Measurements from ENCODE around the gene SMR3A. TPM values are rescaled to one million over a fixed set of nuclear protein-coding genes. Genes with fewer than 3 reads are reported as not detected.

The SMR3A gene
- not detected for polyA plus RNA-seq (2013, experiment 1 of 2)
- not detected for polyA plus RNA-seq (2013, experiment 2 of 2)

DNA sequence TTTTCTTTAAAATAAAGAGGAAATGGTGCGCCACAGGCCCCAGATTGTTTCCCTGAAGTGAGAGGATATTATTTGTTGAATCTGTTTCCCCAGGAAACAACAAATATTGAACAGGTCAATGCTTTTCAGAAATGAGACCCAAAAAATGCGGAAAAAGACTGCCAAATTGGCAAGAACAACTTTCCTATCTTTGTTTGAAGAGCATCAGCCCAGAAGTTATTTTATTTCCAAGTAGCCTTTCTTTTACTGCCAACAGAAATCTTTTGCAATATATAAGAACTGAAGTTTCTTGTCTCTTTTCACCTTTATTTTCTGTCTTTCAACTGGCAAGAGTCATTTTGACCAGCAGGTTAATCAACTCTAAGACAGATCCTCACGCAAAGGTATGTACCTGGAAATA, at the start of gene SMR3A:
TSS of gene SMR3A (plus strand) at position 301 of the 400 bp plus-strand sequence. CDS start 1,356 bp downstream, outside the sequence.
- no peaks in the 10 kb centered on the region for H3K4me1 ChIP-seq (ENCODE audit: control insufficient read depth, insufficient read depth, low read depth, low read length)
- H2BK15ac ChIP-seq (ENCODE audit: low read depth, poor library complexity, severe bottlenecking): no peak within 1 kb of the TSS
- H2AK5ac ChIP-seq (ENCODE audit: low read length, severe bottlenecking): no peak within 1 kb of the TSS
- no peak within 1 kb of the TSS for H2AFZ ChIP-seq (ENCODE audit: low read depth, low read length)
- no peaks in the 10 kb centered on the region for H3K36me3 ChIP-seq (ENCODE audit: control insufficient read depth in 1 of 2, insufficient read depth in 2 of 2, low read depth in 1 of 2, low read length in 2 of 2)
- no peaks in the 10 kb centered on the region for H3K9me3 ChIP-seq (ENCODE audit: control insufficient read depth, low read length)
- no peak within 1 kb of the TSS for H3K9ac ChIP-seq (ENCODE audit: low read length)
- H3K18ac ChIP-seq (ENCODE audit: low read depth in 1 of 2, low read length in 2 of 2): no peak within 1 kb of the TSS
- H3K4me2 ChIP-seq (ENCODE audit: low read length, poor library complexity, severe bottlenecking): no peak within 1 kb of the TSS
- H3K27me3 ChIP-seq (ENCODE audit: control insufficient read depth in 1 of 2, insufficient read depth in 1 of 2, low read length in 2 of 2): no peaks in the 10 kb centered on the region
- no peak within 1 kb of the TSS for H3K14ac ChIP-seq (ENCODE audit: low read length in 2 of 2)
- H4K91ac ChIP-seq (ENCODE audit: low read length): no peak within 1 kb of the TSS
- H2BK120ac ChIP-seq (ENCODE audit: low read depth, low read length): no peak within 1 kb of the TSS
- H3K79me1 ChIP-seq (replicated peaks; ENCODE audit: low read length, poor library complexity, severe bottlenecking): no peaks in the 10 kb centered on the region
- no peak within 1 kb of the TSS for H2BK12ac ChIP-seq (ENCODE audit: low read length in 2 of 2)
- DNase-seq: no peak
- no peak within 1 kb of the TSS for H3K4me3 ChIP-seq (ENCODE audit: insufficient read depth in 1 of 2, low read depth in 1 of 2, low read length in 2 of 2)
- no peak within 1 kb of the TSS for H3K23ac ChIP-seq (ENCODE audit: low read length in 2 of 2)
- 74% methylated on average over 2 of the region's 3 CpGs for WGBS
- H2BK5ac ChIP-seq (ENCODE audit: low read depth, low read length, poor library complexity, severe bottlenecking): no peak within 1 kb of the TSS
- no peak within 1 kb of the TSS for H4K8ac ChIP-seq (ENCODE audit: low read length)
- no peak within 1 kb of the TSS for H3K27ac ChIP-seq (ENCODE audit: low read length, poor library complexity, severe bottlenecking)
- no peak within 1 kb of the TSS for H3K4ac ChIP-seq (ENCODE audit: low read depth in 1 of 2, low read length in 2 of 2)

DNA sequence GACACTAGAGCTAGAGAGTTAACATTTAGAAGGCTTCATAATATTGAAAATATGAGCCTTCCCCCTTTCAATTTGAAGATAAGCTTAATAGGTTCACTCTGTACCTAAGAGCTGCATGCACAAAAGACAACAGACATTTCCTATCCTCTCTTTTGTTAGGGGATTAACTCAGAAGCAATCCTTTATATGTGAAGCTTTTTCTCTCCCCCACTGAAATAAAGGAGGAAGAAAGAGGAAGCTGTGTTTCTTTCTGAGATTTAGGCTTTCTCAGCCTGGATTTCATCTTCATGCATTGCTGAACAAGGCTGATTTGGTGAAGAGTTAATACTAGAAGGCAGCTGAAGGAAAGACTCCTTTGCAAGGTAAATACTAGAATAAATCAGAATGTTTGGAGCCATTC, 46.8 kb upstream of the SMR3A start:
- Histone ChIP-seq H2BK15ac (ENCODE audit: low read depth, poor library complexity, severe bottlenecking) (no peak overlapping the region), H3K4me1 (ENCODE audit: control insufficient read depth, insufficient read depth, low read depth, low read length) (no peaks in the 10 kb centered on the region), H4K91ac (ENCODE audit: low read length) (no peak overlapping the region), H3K36me3 (ENCODE audit: control insufficient read depth in 1 of 2, insufficient read depth in 2 of 2, low read depth in 1 of 2, low read length in 2 of 2) (no peaks in the 10 kb centered on the region), H3K9me3 (ENCODE audit: control insufficient read depth, low read length) (no peaks in the 10 kb centered on the region), H3K27ac (ENCODE audit: low read length, poor library complexity, severe bottlenecking) (no peak overlapping the region), H2BK120ac (ENCODE audit: low read depth, low read length) (no peak overlapping the region), H3K14ac (ENCODE audit: low read length in 2 of 2) (no peak overlapping the region), H3K4me2 (ENCODE audit: low read length, poor library complexity, severe bottlenecking) (no peak overlapping the region), H3K27me3 (ENCODE audit: control insufficient read depth in 1 of 2, insufficient read depth in 1 of 2, low read length in 2 of 2) (no peaks in the 10 kb centered on the region), H3K9ac (ENCODE audit: low read length) (no peak overlapping the region), H3K79me1 (replicated peaks; ENCODE audit: low read length, poor library complexity, severe bottlenecking) (no peaks in the 10 kb centered on the region), H4K8ac (ENCODE audit: low read length) (no peak overlapping the region), H3K4me3 (ENCODE audit: insufficient read depth in 1 of 2, low read depth in 1 of 2, low read length in 2 of 2) (no peak overlapping the region), H3K4ac (ENCODE audit: low read depth in 1 of 2, low read length in 2 of 2) (no peak overlapping the region), H3K23ac (ENCODE audit: low read length in 2 of 2) (no peak overlapping the region), H2BK12ac (ENCODE audit: low read length in 2 of 2) (no peak overlapping the region), H3K18ac (ENCODE audit: low read depth in 1 of 2, low read length in 2 of 2) (no peak overlapping the region), H2AK5ac (ENCODE audit: low read length, severe bottlenecking) (no peak overlapping the region), H2AFZ (ENCODE audit: low read depth, low read length) (no peak overlapping the region), H2BK5ac (ENCODE audit: low read depth, low read length, poor library complexity, severe bottlenecking) (no peak overlapping the region)
- DNase-seq: no peak

DNA sequence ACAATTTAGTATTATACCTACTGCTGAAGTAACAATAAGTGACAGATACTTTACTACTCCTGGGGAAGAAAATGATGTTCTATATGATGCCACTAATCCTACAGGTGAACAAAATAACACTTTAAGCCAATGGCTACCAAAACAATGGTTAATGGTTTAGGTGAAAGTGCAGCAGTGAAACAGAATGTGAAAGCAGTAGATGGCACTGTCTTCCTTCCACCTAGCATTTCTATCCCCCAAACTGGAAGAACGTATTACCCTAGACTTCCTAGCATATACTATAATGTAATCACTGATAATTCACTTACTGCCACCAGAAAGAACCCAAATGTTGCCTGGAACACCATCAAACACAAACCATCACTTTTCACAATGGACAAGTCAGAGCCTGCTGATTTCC, 44.6 kb upstream of the SMR3A start:
- no peak for DNase-seq
- no peaks in the 10 kb centered on the region for H3K79me1 ChIP-seq (replicated peaks; ENCODE audit: low read length, poor library complexity, severe bottlenecking)
- H3K4me2 ChIP-seq (ENCODE audit: low read length, poor library complexity, severe bottlenecking): no peak overlapping the region
- no peak overlapping the region for H2BK5ac ChIP-seq (ENCODE audit: low read depth, low read length, poor library complexity, severe bottlenecking)
- H2AK5ac ChIP-seq (ENCODE audit: low read length, severe bottlenecking): no peak overlapping the region
- H2BK15ac ChIP-seq (ENCODE audit: low read depth, poor library complexity, severe bottlenecking): no peak overlapping the region
- H3K36me3 ChIP-seq (ENCODE audit: control insufficient read depth in 1 of 2, insufficient read depth in 2 of 2, low read depth in 1 of 2, low read length in 2 of 2): no peaks in the 10 kb centered on the region
- H4K8ac ChIP-seq (ENCODE audit: low read length): no peak overlapping the region
- no peak overlapping the region for H3K4ac ChIP-seq (ENCODE audit: low read depth in 1 of 2, low read length in 2 of 2)
- no peak overlapping the region for H2AFZ ChIP-seq (ENCODE audit: low read depth, low read length)
- H2BK120ac ChIP-seq (ENCODE audit: low read depth, low read length): no peak overlapping the region
- no peak overlapping the region for H3K4me3 ChIP-seq (ENCODE audit: insufficient read depth in 1 of 2, low read depth in 1 of 2, low read length in 2 of 2)
- H3K4me1 ChIP-seq (ENCODE audit: control insufficient read depth, insufficient read depth, low read depth, low read length): no peaks in the 10 kb centered on the region
- H3K18ac ChIP-seq (ENCODE audit: low read depth in 1 of 2, low read length in 2 of 2): no peak overlapping the region
- 36% methylated on average over 1 of the region's 1 CpG for WGBS
- no peak overlapping the region for H3K9ac ChIP-seq (ENCODE audit: low read length)
- no peak overlapping the region for H3K14ac ChIP-seq (ENCODE audit: low read length in 2 of 2)
- H3K23ac ChIP-seq (ENCODE audit: low read length in 2 of 2): no peak overlapping the region
- H4K91ac ChIP-seq (ENCODE audit: low read length): no peak overlapping the region
- no peak overlapping the region for H2BK12ac ChIP-seq (ENCODE audit: low read length in 2 of 2)
- no peaks in the 10 kb centered on the region for H3K27me3 ChIP-seq (ENCODE audit: control insufficient read depth in 1 of 2, insufficient read depth in 1 of 2, low read length in 2 of 2)
- H3K27ac ChIP-seq (ENCODE audit: low read length, poor library complexity, severe bottlenecking): no peak overlapping the region
- H3K9me3 ChIP-seq (ENCODE audit: control insufficient read depth, low read length): no peaks in the 10 kb centered on the region

DNA sequence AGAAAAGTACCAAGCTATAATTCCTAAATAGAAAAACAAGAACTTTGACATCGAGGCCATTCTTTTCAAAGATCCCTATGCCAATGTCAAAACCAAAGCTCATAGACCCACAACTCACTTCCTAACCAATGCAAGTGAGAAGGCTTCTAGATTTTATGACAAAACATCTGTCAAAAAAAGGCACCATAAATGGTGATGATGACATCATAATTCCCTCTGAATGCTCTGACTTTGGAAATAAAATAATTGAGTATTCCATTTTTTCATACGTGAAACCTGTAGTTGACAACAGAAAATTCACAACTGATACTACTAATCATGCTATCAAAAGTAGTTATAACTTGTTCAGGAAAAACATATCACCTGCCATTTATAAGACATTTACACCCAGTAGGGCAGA, 34.5 kb upstream of the SMR3A start:
- H3K27me3 ChIP-seq (ENCODE audit: control insufficient read depth in 1 of 2, insufficient read depth in 1 of 2, low read length in 2 of 2): no peaks in the 10 kb centered on the region
- H3K4me1 ChIP-seq (ENCODE audit: control insufficient read depth, insufficient read depth, low read depth, low read length): no peaks in the 10 kb centered on the region
- H3K4me2 ChIP-seq (ENCODE audit: low read length, poor library complexity, severe bottlenecking): no peak overlapping the region
- H3K9me3 ChIP-seq (ENCODE audit: control insufficient read depth, low read length): no peaks in the 10 kb centered on the region
- WGBS: 61% methylated on average over 2 of the region's 2 CpGs
- no peak overlapping the region for H3K18ac ChIP-seq (ENCODE audit: low read depth in 1 of 2, low read length in 2 of 2)
- H3K14ac ChIP-seq (ENCODE audit: low read length in 2 of 2): no peak overlapping the region
- H3K23ac ChIP-seq (ENCODE audit: low read length in 2 of 2): no peak overlapping the region
- no peak overlapping the region for H3K4me3 ChIP-seq (ENCODE audit: insufficient read depth in 1 of 2, low read depth in 1 of 2, low read length in 2 of 2)
- H2AFZ ChIP-seq (ENCODE audit: low read depth, low read length): no peak overlapping the region
- H3K27ac ChIP-seq (ENCODE audit: low read length, poor library complexity, severe bottlenecking): no peak overlapping the region
- no peak overlapping the region for H2BK120ac ChIP-seq (ENCODE audit: low read depth, low read length)
- no peak overlapping the region for H4K8ac ChIP-seq (ENCODE audit: low read length)
- no peak overlapping the region for H2BK5ac ChIP-seq (ENCODE audit: low read depth, low read length, poor library complexity, severe bottlenecking)
- no peak overlapping the region for H2AK5ac ChIP-seq (ENCODE audit: low read length, severe bottlenecking)
- H3K4ac ChIP-seq (ENCODE audit: low read depth in 1 of 2, low read length in 2 of 2): no peak overlapping the region
- no peak for DNase-seq
- no peaks in the 10 kb centered on the region for H3K79me1 ChIP-seq (replicated peaks; ENCODE audit: low read length, poor library complexity, severe bottlenecking)
- no peak overlapping the region for H2BK12ac ChIP-seq (ENCODE audit: low read length in 2 of 2)
- H3K9ac ChIP-seq (ENCODE audit: low read length): no peak overlapping the region
- no peak overlapping the region for H4K91ac ChIP-seq (ENCODE audit: low read length)
- H3K36me3 ChIP-seq (ENCODE audit: control insufficient read depth in 1 of 2, insufficient read depth in 2 of 2, low read depth in 1 of 2, low read length in 2 of 2): no peaks in the 10 kb centered on the region
- H2BK15ac ChIP-seq (ENCODE audit: low read depth, poor library complexity, severe bottlenecking): no peak overlapping the region

Data from mesenchymal stem cell (in vitro differentiated cells and primary cell).